ENCODE results near the gene SELENBP1.

The SELENBP1 gene

GRCh38 chr1:151408891-151409290 lies 36.4 kb upstream of the SELENBP1 start:
- H3K27me3 ChIP-seq (ENCODE audit: insufficient read depth, poor library complexity, severe bottlenecking) = no peaks in the 10 kb centered on the region
- TF ChIP-seq CTCF (IDR thresholded peaks at IDR 0.05; ENCODE audit: poor library complexity, severe bottlenecking) = no peak
- no peaks in the 10 kb centered on the region for H3K4me1 ChIP-seq (ENCODE audit: insufficient read depth, poor library complexity, severe bottlenecking)
- no peak overlapping the region for H3K27ac ChIP-seq (ENCODE audit: poor library complexity, severe bottlenecking)
- H3K9me3 ChIP-seq (ENCODE audit: severe bottlenecking) = no peaks in the 10 kb centered on the region
- DNase-seq (ENCODE audit: low spot score) = no peak
- no peak overlapping the region for H3K4me3 ChIP-seq (ENCODE audit: severe bottlenecking)
- H3K36me3 ChIP-seq (ENCODE audit: low read depth) = peaks cover 89% of the 10 kb centered on the region
- ATAC-seq (ENCODE audit: low read depth) = no peak

GRCh38 chr1:151407304-151407703 lies 34.8 kb upstream of the SELENBP1 start:
- no peak for TF ChIP-seq CTCF (IDR thresholded peaks at IDR 0.05; ENCODE audit: poor library complexity, severe bottlenecking)
- Histone ChIP-seq H3K4me3 (ENCODE audit: severe bottlenecking) (no peak overlapping the region), H3K36me3 (ENCODE audit: low read depth) (peaks cover 93% of the 10 kb centered on the region), H3K27me3 (ENCODE audit: insufficient read depth, poor library complexity, severe bottlenecking) (no peaks in the 10 kb centered on the region), H3K4me1 (ENCODE audit: insufficient read depth, poor library complexity, severe bottlenecking) (no peaks in the 10 kb centered on the region), H3K9me3 (ENCODE audit: severe bottlenecking) (no peaks in the 10 kb centered on the region), H3K27ac (ENCODE audit: poor library complexity, severe bottlenecking) (no peak overlapping the region)
- no peak for DNase-seq (ENCODE audit: low spot score)
- ATAC-seq (ENCODE audit: low read depth) = no peak

GRCh38 chr1:151406176-151406575 lies 33.7 kb upstream of the SELENBP1 start:
- DNase-seq (ENCODE audit: low spot score) = no peak

GRCh38 chr1:151405187-151405951 lies 32.9 kb upstream of the SELENBP1 start:
- Histone ChIP-seq H3K36me3 (ENCODE audit: low read depth) (peaks cover 93% of the 10 kb centered on the region), H3K4me3 (ENCODE audit: severe bottlenecking) (no peak overlapping the region)

More at GRCh38 chr1:151406176-151406575, 33.7 kb upstream of the SELENBP1 start:
- no peak overlapping the region for H3K27ac ChIP-seq (ENCODE audit: poor library complexity, severe bottlenecking)
- H3K27me3 ChIP-seq (ENCODE audit: insufficient read depth, poor library complexity, severe bottlenecking) = no peaks in the 10 kb centered on the region
- H3K9me3 ChIP-seq (ENCODE audit: severe bottlenecking) = no peaks in the 10 kb centered on the region
- no peak for ATAC-seq (ENCODE audit: low read depth)
- no peak for TF ChIP-seq CTCF (IDR thresholded peaks at IDR 0.05; ENCODE audit: poor library complexity, severe bottlenecking)
- peaks cover 93% of the 10 kb centered on the region for H3K36me3 ChIP-seq (ENCODE audit: low read depth)
- no peak overlapping the region for H3K4me3 ChIP-seq (ENCODE audit: severe bottlenecking)
- H3K4me1 ChIP-seq (ENCODE audit: insufficient read depth, poor library complexity, severe bottlenecking) = no peaks in the 10 kb centered on the region

More at GRCh38 chr1:151405187-151405951, 32.9 kb upstream of the SELENBP1 start:
- TF ChIP-seq CTCF (IDR thresholded peaks at IDR 0.05; ENCODE audit: poor library complexity, severe bottlenecking) = no peak
- H3K27me3 ChIP-seq (ENCODE audit: insufficient read depth, poor library complexity, severe bottlenecking) = no peaks in the 10 kb centered on the region
- ATAC-seq (ENCODE audit: low read depth) (no peak), DNase-seq (ENCODE audit: low spot score) (no peak)
- no peak overlapping the region for H3K27ac ChIP-seq (ENCODE audit: poor library complexity, severe bottlenecking)
- no peaks in the 10 kb centered on the region for H3K4me1 ChIP-seq (ENCODE audit: insufficient read depth, poor library complexity, severe bottlenecking)
- H3K9me3 ChIP-seq (ENCODE audit: severe bottlenecking) = no peaks in the 10 kb centered on the region

All from RWPE2 (cell line).